Stomach (tissue), 9 donors: ENCODE measurements around the gene MTX1. TPM values are rescaled to one million over a fixed set of nuclear protein-coding genes. Genes with fewer than 3 reads are reported as not detected.
A peak's percentile ranks its signal among the peaks of the same experiment; 100 is the strongest.

ENCODE experiments used
- DNase-seq, 2 donors: peaks; one replicate each; pipeline versions ENCODE4 v3.0.0 to v3.0.0-alpha.2; 2013 to 2019
- H3K27ac ChIP-seq, 5 donors: fragments of 200-600 bp in 4 of 5; sonication (generic) in 4 of 5; one replicate each; pipeline ENCODE4 v1.5.1; 2013 to 2019; ENCODE audit warnings: mild to moderate bottlenecking in 1 of 5, moderate library complexity in 1 of 5
- H3K27me3 ChIP-seq, 3 donors: fragments of 200-600 bp; sonication (generic); one replicate each; pipeline ENCODE4 v1.5.1; 2017 to 2019; ENCODE audit warnings: mixed run types in 1 of 3
- H3K36me3 ChIP-seq, 4 donors: fragments of 200-600 bp; sonication (generic); 1 replicate in 3 of 4; 2 replicates in 1 of 4; pipeline ENCODE4 v1.5.1; 2016 to 2019
- H3K4me1 ChIP-seq, 4 donors: fragments of 200-600 bp; sonication (generic); one replicate each; pipeline ENCODE4 v1.5.1; 2016 to 2019
- H3K4me3 ChIP-seq, 4 donors: fragments of 200-600 bp; sonication (generic) in 3 of 4; one replicate each; pipeline ENCODE4 v1.5.1; 2016 to 2019; ENCODE audit warnings: mild to moderate bottlenecking in 1 of 4
- H3K9me3 ChIP-seq, 4 donors: fragments of 200-600 bp; sonication (generic); one replicate each; pipeline ENCODE4 v1.5.1; 2016 to 2019
- CTCF ChIP-seq, 7 experiments: fragments of 450-650 bp in 4 of 7; fragments of 200-600 bp in 3 of 7; sonication (generic) in 3 of 7; IDR thresholded peaks; one replicate each; pipeline ENCODE4 v1.5.1; 2016 to 2019; ENCODE audit warnings: antibody characterized with exemption in 7 of 7, control low read depth in 2 of 7, mild to moderate bottlenecking in 1 of 7
- EP300 ChIP-seq: sonication (generic); formaldehyde crosslinking; IDR thresholded peaks from one replicate; pipeline ENCODE4 v1.6.1; 2017; ENCODE audit warnings: antibody characterized with exemption
- POLR2A ChIP-seq, 4 donors: fragments of 450-650 bp; IDR thresholded peaks; one replicate each; pipeline ENCODE4 v1.6.1; 2016; ENCODE audit warnings: antibody characterized with exemption in 4 of 4, control low read depth in 2 of 4, mild to moderate bottlenecking in 1 of 4, moderate library complexity in 1 of 4
- POLR2AphosphoS5 ChIP-seq, 3 donors: sonication (generic); formaldehyde crosslinking; IDR thresholded peaks; one replicate each; pipeline ENCODE4 v1.6.1; 2016; ENCODE audit warnings: antibody characterized with exemption in 3 of 3
- WGBS, 5 donors: extraction: QIAGEN DNeasy Blood & Tissue Kit in 3 of 5; methylation state at CpG; one replicate each; pipeline versions ENCODE4 v1.1.5 to v1.1.7; 2013 to 2018; 5-methylcytosine and 5-hydroxymethylcytosine counted together
- intact Hi-C: fragments of 100-400 bp; cut with DNase I; formaldehyde crosslinking; loops from one replicate; pipeline ENCODE4 v1.15.1; 2023; ENCODE audit warnings: low total_unique reads
- polyA plus RNA-seq, 3 donors: library from polyadenylated mRNA; stranded (reverse); fragments of 200-250 nt; gene quantifications; one replicate each; pipeline ENCODE4 v1.2.3, GENCODE V29; 2013
- total RNA-seq, 5 donors: library from RNA; depleted of rRNA; stranded (reverse); fragments of >200 nt; gene quantifications; one replicate each; pipeline versions ENCODE4 v1.1.0 to v1.2.3, GENCODE V29; 2014 to 2016
- donor health status: healthy with polysubstance abuse.
- donor health status: Bipolar disorder and iron deficiency.
- donor health status: healthy.

Gene MTX1
- total and polyA plus RNA-seq, 8 donors = 1.2 to 71.1 (median 36.9) TPM

GRCh38 chr1:155174324-155175280 is 33.9 kb upstream of the MTX1 start:
- Histone ChIP-seq H3K27me3 (peaks cover 0 to 19% (median 6%) of the 10 kb centered on the region in 3 donors), H3K36me3 (peaks cover 2 to 18% (median 15%) of the 10 kb centered on the region in 4 donors), H3K4me3 (peak overlapping the region; percentile 84 to 94 (median 90)), H3K9me3 (no peaks in the 10 kb centered on the region), H3K27ac (peak overlapping the region in 4 of 5 donors; percentile 92 to 96 (median 93)), H3K4me1 (peaks cover 48 to 84% (median 73%) of the 10 kb centered on the region in 4 donors)
- 16 to 25% (median 20%) methylated on average over 27 to 35 of the region's 35 CpGs for WGBS, 5 donors
- TF ChIP-seq POLR2A (IDR thresholded peaks at IDR 0.05) (no peak), POLR2AphosphoS5 (IDR thresholded peaks at IDR 0.05) (no peak), CTCF (IDR thresholded peaks at IDR 0.05) (no peak), EP300 (no peak)
- DNase-seq = peak; percentile 24 to 80
- intact Hi-C loops = loop anchor here (10.0 kb wide), 1 partner anchor 50 kb away; no protein-coding TSS in a partner anchor

DNA sequence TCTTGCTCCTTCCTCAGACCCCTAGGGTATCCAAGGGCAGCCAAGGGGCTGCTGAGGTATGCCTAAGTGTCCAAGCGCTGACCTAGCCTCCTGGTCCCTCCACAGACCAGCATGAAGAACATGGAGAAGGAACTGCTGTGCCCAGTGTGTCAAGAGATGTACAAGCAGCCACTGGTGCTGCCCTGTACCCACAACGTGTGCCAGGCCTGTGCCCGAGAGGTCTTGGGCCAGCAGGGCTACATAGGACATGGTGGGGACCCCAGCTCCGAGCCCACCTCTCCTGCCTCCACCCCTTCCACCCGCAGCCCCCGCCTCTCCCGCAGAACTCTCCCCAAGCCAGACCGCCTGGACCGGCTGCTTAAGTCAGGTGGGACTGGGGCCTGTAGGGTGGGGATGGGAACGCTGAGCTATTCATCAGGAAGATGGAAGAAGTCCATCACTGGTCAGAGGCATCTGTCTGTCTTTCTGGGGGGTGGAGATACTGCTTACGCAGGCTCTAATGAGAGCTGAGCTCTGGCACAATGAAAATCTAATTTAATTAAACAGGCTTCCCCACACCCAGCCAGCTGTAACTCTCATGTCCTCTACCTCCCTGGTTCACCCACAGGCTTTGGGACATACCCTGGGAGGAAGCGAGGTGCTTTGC is 33.1 kb upstream of the MTX1 start:
- DNase-seq = peak; percentile 24 to 38

GRCh38 chr1:155175927-155176371 is 32.5 kb upstream of the MTX1 start:
- H3K27me3 ChIP-seq = peaks cover 0 to 19% (median 6%) of the 10 kb centered on the region in 3 donors
- peak overlapping the region; percentile 61 to 96 (median 93) for H3K27ac ChIP-seq
- H3K4me3 ChIP-seq = no peak overlapping the region
- 24 to 54% (median 42%) methylated on average over 2 to 9 of the region's 9 CpGs for WGBS, 5 donors
- TF ChIP-seq CTCF (IDR thresholded peaks at IDR 0.05) (peak in 1 of 7 experiments; percentile 18), POLR2AphosphoS5 (IDR thresholded peaks at IDR 0.05) (no peak), POLR2A (IDR thresholded peaks at IDR 0.05) (no peak)
- DNase-seq = peak; percentile 53 to 70
- peaks cover 0 to 10% (median 1%) of the 10 kb centered on the region in 4 donors for H3K36me3 ChIP-seq
- intact Hi-C loops = loop anchor here (10.0 kb wide), 1 partner anchor 49 kb away; no protein-coding TSS in a partner anchor
- no peaks in the 10 kb centered on the region for H3K9me3 ChIP-seq
- peaks cover 48 to 86% (median 79%) of the 10 kb centered on the region in 4 donors for H3K4me1 ChIP-seq

More for the DNA sequence above, 33.1 kb upstream of the MTX1 start:
- TF ChIP-seq CTCF (IDR thresholded peaks at IDR 0.05) (no peak), POLR2A (IDR thresholded peaks at IDR 0.05) (no peak), EP300 (no peak), POLR2AphosphoS5 (IDR thresholded peaks at IDR 0.05) (no peak)
- peaks cover 0 to 19% (median 6%) of the 10 kb centered on the region in 3 donors for H3K27me3 ChIP-seq
- peaks cover 48 to 84% (median 76%) of the 10 kb centered on the region in 4 donors for H3K4me1 ChIP-seq
- no peak overlapping the region for H3K4me3 ChIP-seq
- H3K9me3 ChIP-seq = no peaks in the 10 kb centered on the region
- intact Hi-C loops = loop anchor here (10.0 kb wide), 1 partner anchor 49 kb away; no protein-coding TSS in a partner anchor
- H3K27ac ChIP-seq = peak overlapping the region; percentile 61 to 96 (median 93)
- 76 to 85% (median 81%) methylated on average over 11 to 12 of the region's 12 CpGs for WGBS, 5 donors
- peaks cover 0 to 16% (median 7%) of the 10 kb centered on the region in 4 donors for H3K36me3 ChIP-seq
